GM12878 (cell line): Measurements from ENCODE around the gene TMEM53. TPM values are rescaled to one million over a fixed set of nuclear protein-coding genes. Genes with fewer than 3 reads are reported as not detected.

ENCODE experiments used
- BCL11A ChIP-seq: IDR thresholded peaks from 2 replicates; pipeline ENCODE4 v1.6.1; 2011; ENCODE audit warnings: low read depth, low read length
- CHD2 ChIP-seq: IDR thresholded peaks from 2 replicates; pipeline ENCODE4 v1.6.1; 2011; ENCODE audit warnings: low read depth, low read length, improper control_type of control experiment, borderline replicate concordance
- NR2F1 ChIP-seq: fragments of 450-650 bp; conservative IDR thresholded peaks from 2 replicates; pipeline ENCODE4 v1.6.1; 2017; ENCODE audit warnings: mild to moderate bottlenecking
- POLR2A ChIP-seq: IDR thresholded peaks from 2 replicates; pipeline ENCODE4 v1.6.1; 2011; ENCODE audit warnings: low read depth, mild to moderate bottlenecking, low read length
- SMARCA5 ChIP-seq: fragments of 450-650 bp; IDR thresholded peaks from 2 replicates; pipeline ENCODE4 v1.6.1; 2017; ENCODE audit warnings: mild to moderate bottlenecking
- SP1 ChIP-seq: IDR thresholded peaks from one replicate; pipeline ENCODE4 v1.6.1; 2011; ENCODE audit warnings: low read depth, low read length
- TAF1 ChIP-seq: IDR thresholded peaks from 2 replicates; pipeline ENCODE4 v1.6.1; 2011; ENCODE audit warnings: mild to moderate bottlenecking, low read depth, low read length, borderline replicate concordance
- WRNIP1 ChIP-seq: IDR thresholded peaks from 2 replicates; pipeline ENCODE4 v1.6.1; 2011; ENCODE audit warnings: low read depth, low read length, improper control_type of control experiment, borderline replicate concordance
- polyA plus RNA-seq, 11 experiments: library from polyadenylated mRNA; depleted of rRNA in 4 of 11; unstranded in 6 of 11; stranded (reverse) in 5 of 11; fragments of >200 nt; fragmentation: Nextera tagmentation in 4 of 11; fragmentation: Illumina TruSeq in 1 of 11; extraction: Ambion mirVana in 4 of 11; extraction: Trizol in 1 of 11; gene quantifications; 1 replicate in 1 of 11; 2 replicates in 10 of 11; pipeline versions ENCODE4 v1.2.1 to v1.2.3, GENCODE V29; 2011 to 2016; ENCODE audit warnings: inconsistent platforms in 2 of 11, missing spikeins in 2 of 11, low read depth in 1 of 11
- total RNA-seq, 4 experiments: library from RNA; depleted of rRNA in 3 of 4; stranded (reverse); fragments of >200 nt in 3 of 4; fragmentation: Illumina TruSeq in 1 of 4; extraction: Trizol in 1 of 4; gene quantifications; 2 replicates each; pipeline versions ENCODE4 v1.2.1 to v1.2.3, GENCODE V29; 2013 to 2021
- TF ChIP-seq, protein P1 (sequence below): IDR thresholded peaks from 2 replicates; pipeline ENCODE4 v1.6.1; 2012; ENCODE audit warnings: low read depth, low read length, improper control_type of control experiment
- TF ChIP-seq, protein P2 (sequence below): fragments of 450-650 bp; IDR thresholded peaks from 2 replicates; pipeline ENCODE4 v1.6.1; 2018; ENCODE audit warnings: borderline replicate concordance, mild to moderate bottlenecking; ENCODE audit not compliant: partially characterized antibody
- TF ChIP-seq, protein P3 (sequence below): IDR thresholded peaks from 2 replicates; pipeline ENCODE4 v1.6.1; 2011; ENCODE audit warnings: low read depth, mild to moderate bottlenecking, low read length, moderate library complexity, borderline replicate concordance; ENCODE audit errors: extremely low read depth
- TF ChIP-seq, protein P4 (sequence below): fragments of 450-650 bp; IDR thresholded peaks from 2 replicates; pipeline ENCODE4 v1.6.1; 2014; ENCODE audit warnings: mild to moderate bottlenecking

Gene TMEM53
- total and polyA plus RNA-seq, 10 of the 15 experiments (the other 5 are each of a cell fraction or from before 2014, with no cell fraction given), result 3.1 to 23.9 (median 11.1) TPM

DNA sequence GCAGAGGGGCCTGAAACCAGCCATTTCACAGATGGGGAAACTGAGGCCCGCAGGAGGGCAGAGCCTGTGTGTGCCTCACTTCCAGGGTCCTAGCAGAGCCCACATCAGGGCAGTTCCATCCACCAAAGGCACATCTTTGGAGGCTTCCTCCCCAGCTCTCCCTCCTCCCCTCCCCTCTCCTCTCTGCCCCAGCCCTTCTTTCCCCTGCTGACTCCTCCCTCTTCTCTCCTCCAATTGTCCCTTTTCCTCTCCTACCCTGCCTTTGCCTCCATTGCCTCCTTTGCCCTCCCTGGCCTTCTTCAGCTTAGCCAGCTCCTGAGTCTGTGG, 56.6 kb downstream of the TMEM53 start (continued):
- TF ChIP-seq, protein P1, sequence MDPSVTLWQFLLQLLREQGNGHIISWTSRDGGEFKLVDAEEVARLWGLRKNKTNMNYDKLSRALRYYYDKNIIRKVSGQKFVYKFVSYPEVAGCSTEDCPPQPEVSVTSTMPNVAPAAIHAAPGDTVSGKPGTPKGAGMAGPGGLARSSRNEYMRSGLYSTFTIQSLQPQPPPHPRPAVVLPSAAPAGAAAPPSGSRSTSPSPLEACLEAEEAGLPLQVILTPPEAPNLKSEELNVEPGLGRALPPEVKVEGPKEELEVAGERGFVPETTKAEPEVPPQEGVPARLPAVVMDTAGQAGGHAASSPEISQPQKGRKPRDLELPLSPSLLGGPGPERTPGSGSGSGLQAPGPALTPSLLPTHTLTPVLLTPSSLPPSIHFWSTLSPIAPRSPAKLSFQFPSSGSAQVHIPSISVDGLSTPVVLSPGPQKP, result no peak
- TF ChIP-seq BCL11A (no peak), NR2F1 (no peak), SP1 (no peak), WRNIP1 (no peak), SMARCA5 (no peak), POLR2A (no peak), CHD2 (no peak), TAF1 (no peak)
- TF ChIP-seq, protein P2, sequence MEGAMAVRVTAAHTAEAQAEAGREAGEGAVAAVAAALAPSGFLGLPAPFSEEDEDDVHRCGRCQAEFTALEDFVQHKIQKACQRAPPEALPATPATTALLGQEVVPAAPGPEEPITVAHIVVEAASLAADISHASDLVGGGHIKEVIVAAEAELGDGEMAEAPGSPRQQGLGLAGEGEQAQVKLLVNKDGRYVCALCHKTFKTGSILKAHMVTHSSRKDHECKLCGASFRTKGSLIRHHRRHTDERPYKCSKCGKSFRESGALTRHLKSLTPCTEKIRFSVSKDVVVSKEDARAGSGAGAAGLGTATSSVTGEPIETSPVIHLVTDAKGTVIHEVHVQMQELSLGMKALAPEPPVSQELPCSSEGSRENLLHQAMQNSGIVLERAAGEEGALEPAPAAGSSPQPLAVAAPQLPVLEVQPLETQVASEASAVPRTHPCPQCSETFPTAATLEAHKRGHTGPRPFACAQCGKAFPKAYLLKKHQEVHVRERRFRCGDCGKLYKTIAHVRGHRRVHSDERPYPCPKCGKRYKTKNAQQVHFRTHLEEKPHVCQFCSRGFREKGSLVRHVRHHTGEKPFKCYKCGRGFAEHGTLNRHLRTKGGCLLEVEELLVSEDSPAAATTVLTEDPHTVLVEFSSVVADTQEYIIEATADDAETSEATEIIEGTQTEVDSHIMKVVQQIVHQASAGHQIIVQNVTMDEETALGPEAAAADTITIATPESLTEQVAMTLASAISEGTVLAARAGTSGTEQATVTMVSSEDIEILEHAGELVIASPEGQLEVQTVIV, result no peak
- TF ChIP-seq, protein P3, sequence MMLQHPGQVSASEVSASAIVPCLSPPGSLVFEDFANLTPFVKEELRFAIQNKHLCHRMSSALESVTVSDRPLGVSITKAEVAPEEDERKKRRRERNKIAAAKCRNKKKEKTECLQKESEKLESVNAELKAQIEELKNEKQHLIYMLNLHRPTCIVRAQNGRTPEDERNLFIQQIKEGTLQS, result no peak
- TF ChIP-seq, protein P4, sequence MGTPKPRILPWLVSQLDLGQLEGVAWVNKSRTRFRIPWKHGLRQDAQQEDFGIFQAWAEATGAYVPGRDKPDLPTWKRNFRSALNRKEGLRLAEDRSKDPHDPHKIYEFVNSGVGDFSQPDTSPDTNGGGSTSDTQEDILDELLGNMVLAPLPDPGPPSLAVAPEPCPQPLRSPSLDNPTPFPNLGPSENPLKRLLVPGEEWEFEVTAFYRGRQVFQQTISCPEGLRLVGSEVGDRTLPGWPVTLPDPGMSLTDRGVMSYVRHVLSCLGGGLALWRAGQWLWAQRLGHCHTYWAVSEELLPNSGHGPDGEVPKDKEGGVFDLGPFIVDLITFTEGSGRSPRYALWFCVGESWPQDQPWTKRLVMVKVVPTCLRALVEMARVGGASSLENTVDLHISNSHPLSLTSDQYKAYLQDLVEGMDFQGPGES, result no peak
